ENCODE measurements around the gene PCDHGA10. TPM values are rescaled to one million over a fixed set of nuclear protein-coding genes. Genes with fewer than 3 reads are reported as not detected.
"Not testable (repeated sequence)": the region's sequence is repeated elsewhere in the genome, so short reads cannot be mapped to it uniquely, and the experiment has no call there.

Gene PCDHGA10
- total RNA-seq, 1 donor from 2014 or later = 6.2 TPM

GRCh38 chr5:141420855-141421488 lies 8.2 kb downstream of the PCDHGA10 start, which contains the start of gene PCDHGA11:
PCDHGA11 (plus strand) TSS chr5:141421051; CDS start chr5:141421228, 177 bp downstream.
- no peak for DNase-seq (ENCODE audit: low spot score)

GRCh38 chr5:141421489-141421855 lies 8.7 kb downstream of the PCDHGA10 start:
- DNase-seq (ENCODE audit: low spot score) = no peak

- DNase-seq (ENCODE audit: low spot score) = no peak
Observed at GRCh38 chr5:141422742-141423291, 10.0 kb downstream of the PCDHGA10 start.

GRCh38 chr5:141427783-141428426 lies 15.1 kb downstream of the PCDHGA10 start:
- no peak for DNase-seq (ENCODE audit: low spot score)

GRCh38 chr5:141430332-141431113 lies 17.7 kb downstream of the PCDHGA10 start, which contains the start of gene PCDHGA12:
PCDHGA12 (plus strand) TSS chr5:141430507; CDS start chr5:141430760, 253 bp downstream.
- peak; percentile 57 for DNase-seq (ENCODE audit: low spot score)

- DNase-seq (ENCODE audit: low spot score) = no peak
Observed at GRCh38 chr5:141431286-141431685, 18.5 kb downstream of the PCDHGA10 start.

GRCh38 chr5:141432308-141432707 lies 19.5 kb downstream of the PCDHGA10 start:
- DNase-seq (ENCODE audit: low spot score) = not testable (repeated sequence)

- DNase-seq (ENCODE audit: low spot score) = not testable (repeated sequence)
Observed at GRCh38 chr5:141432726-141433125, 19.9 kb downstream of the PCDHGA10 start.

- DNase-seq (ENCODE audit: low spot score) = no peak
Observed at GRCh38 chr5:141434006-141434405, 21.2 kb downstream of the PCDHGA10 start.

GRCh38 chr5:141437221-141437620 lies 24.4 kb downstream of the PCDHGA10 start:
- no peak for DNase-seq (ENCODE audit: low spot score)

GRCh38 chr5:141439411-141440141 lies 26.8 kb downstream of the PCDHGA10 start:
- DNase-seq (ENCODE audit: low spot score) = no peak

- DNase-seq (ENCODE audit: low spot score) = no peak
Observed at GRCh38 chr5:141440341-141440740, 27.6 kb downstream of the PCDHGA10 start.

GRCh38 chr5:141441571-141442170 lies 28.9 kb downstream of the PCDHGA10 start:
- DNase-seq (ENCODE audit: low spot score) = no peak

GRCh38 chr5:141465351-141465750 lies 52.6 kb downstream of the PCDHGA10 start:
- DNase-seq (ENCODE audit: low spot score) = no peak

Other genes starting within 250 kb of the PCDHGA10 start
- 2.1 TPM for gene PCDHB7, start 240.3 kb upstream of the PCDHGA10 start, total RNA-seq
- 1.8 TPM for gene PCDHB8, start 235.2 kb upstream of the PCDHGA10 start, total RNA-seq
- gene PCDHB16, start 230.6 kb upstream of the PCDHGA10 start, total RNA-seq = 3.0 TPM
- 2.1 TPM for gene PCDHB9, start 225.8 kb upstream of the PCDHGA10 start, total RNA-seq
- 2.5 TPM for gene PCDHB10, start 220.6 kb upstream of the PCDHGA10 start, total RNA-seq
- gene PCDHB11, start 213.4 kb upstream of the PCDHGA10 start, total RNA-seq = 8.5 TPM
- 3.5 TPM for gene PCDHB12, start 204.3 kb upstream of the PCDHGA10 start, total RNA-seq
- 8.3 TPM for gene PCDHB13, start 199.1 kb upstream of the PCDHGA10 start, total RNA-seq
- gene PCDHB14, start 189.6 kb upstream of the PCDHGA10 start, total RNA-seq = 9.4 TPM
- 3.6 TPM for gene PCDHB15, start 167.6 kb upstream of the PCDHGA10 start, total RNA-seq
- not detected for gene SLC25A2, start 108.9 kb upstream of the PCDHGA10 start, total RNA-seq
- 65.2 TPM for gene TAF7, start 92.2 kb upstream of the PCDHGA10 start, total RNA-seq
- gene PCDHGA1, start 82.5 kb upstream of the PCDHGA10 start, total RNA-seq = 0.72 TPM
- 6.7 TPM for gene PCDHGA2, start 74.2 kb upstream of the PCDHGA10 start, total RNA-seq
- gene PCDHGA3, start 69.2 kb upstream of the PCDHGA10 start, total RNA-seq = 4.0 TPM
- gene PCDHGB1, start 62.9 kb upstream of the PCDHGA10 start, total RNA-seq = 4.6 TPM
- 3.3 TPM for gene PCDHGA4, start 58.0 kb upstream of the PCDHGA10 start, total RNA-seq
- gene PCDHGB2, start 53.0 kb upstream of the PCDHGA10 start, total RNA-seq = 5.1 TPM
- 3.3 TPM for gene PCDHGA5, start 48.8 kb upstream of the PCDHGA10 start, total RNA-seq
- gene PCDHGB3, start 42.7 kb upstream of the PCDHGA10 start, total RNA-seq = 3.0 TPM
- 6.6 TPM for gene PCDHGA6, start 39.1 kb upstream of the PCDHGA10 start, total RNA-seq
- 4.5 TPM for gene PCDHGA7, start 30.2 kb upstream of the PCDHGA10 start, total RNA-seq
- gene PCDHGB4, start 25.3 kb upstream of the PCDHGA10 start, total RNA-seq = 5.2 TPM
- gene PCDHGA8, start 20.4 kb upstream of the PCDHGA10 start, total RNA-seq = 1.9 TPM
- gene PCDHGB5, start 15.0 kb upstream of the PCDHGA10 start, total RNA-seq = 12.4 TPM
- 7.5 TPM for gene PCDHGA9, start 10.2 kb upstream of the PCDHGA10 start, total RNA-seq
- 11.6 TPM for gene PCDHGB6, start 5.0 kb upstream of the PCDHGA10 start, total RNA-seq
- 15.5 TPM for gene PCDHGB7, start 4.7 kb downstream of the PCDHGA10 start, total RNA-seq
- gene PCDHGA11, start 8.1 kb downstream of the PCDHGA10 start, total RNA-seq = 4.2 TPM
- gene PCDHGA12, start 17.5 kb downstream of the PCDHGA10 start, total RNA-seq = 10.2 TPM
- 82.4 TPM for gene PCDHGC3, start 63.0 kb downstream of the PCDHGA10 start, total RNA-seq
- gene PCDHGC4, start 72.0 kb downstream of the PCDHGA10 start, total RNA-seq = 2.6 TPM
- 2.0 TPM for gene PCDHGC5, start 76.1 kb downstream of the PCDHGA10 start, total RNA-seq
- 85.9 TPM for gene DIAPH1, start 206.0 kb downstream of the PCDHGA10 start, total RNA-seq
- 43.3 TPM for gene HDAC3, start 223.9 kb downstream of the PCDHGA10 start, total RNA-seq
- gene RELL2, start 224.0 kb downstream of the PCDHGA10 start, total RNA-seq = 10.2 TPM
- gene FCHSD1, start 238.4 kb downstream of the PCDHGA10 start, total RNA-seq = 62.0 TPM